A673 (cell line): ENCODE results near the gene COL1A1. TPM values are rescaled to one million over a fixed set of nuclear protein-coding genes. Genes with fewer than 3 reads are reported as not detected.

ENCODE experiments used
- BruUV-seq: library from RNA; stranded (reverse); fragments of 400-500 nt; replicated peaks from 2 replicates; lab custom pipeline; 2021; lab: Mats Ljungman, UMichigan
- CTCF ChIA-PET: fragments of 300-600 bp; sonication (Branson Sonifier 250); formaldehyde crosslinking; loops from one replicate; lab custom pipeline; 2022; ENCODE audit warnings: antibody characterized with exemption; lab: Charles Lee
- POLR2A ChIA-PET: fragments of 300-600 bp; sonication (Branson Sonifier 250); formaldehyde crosslinking; loops from one replicate; lab custom pipeline; 2022; ENCODE audit warnings: antibody characterized with exemption; ENCODE audit not compliant: low non-redundant PET; lab: Charles Lee
- DNase-seq: peaks from one replicate; pipeline ENCODE4 v3.0.0-alpha.2; 2015; ENCODE audit warnings: low spot score
- H3K27ac ChIP-seq: fragments of 200-600 bp; sonication (generic); 2 replicates; pipeline ENCODE4 v1.5.1; 2016; ENCODE audit warnings: mixed run types, low read depth, mild to moderate bottlenecking, mixed read lengths, antibody characterized with exemption, low read length; ENCODE audit not compliant: poor library complexity, severe bottlenecking
- H3K27me3 ChIP-seq: fragments of 200-600 bp; sonication (generic); replicated peaks from 2 replicates; pipeline ENCODE4 v1.6.1; 2017; ENCODE audit warnings: mixed run types, low read depth, mild to moderate bottlenecking, mixed read lengths, antibody characterized with exemption, low read length; ENCODE audit not compliant: insufficient read depth, poor library complexity
- H3K36me3 ChIP-seq: fragments of 200-600 bp; sonication (generic); 2 replicates; pipeline ENCODE4 v1.6.1; 2016; ENCODE audit warnings: mixed run types, mild to moderate bottlenecking, mixed read lengths, antibody characterized with exemption, low read length; ENCODE audit not compliant: insufficient read depth, poor library complexity, severe bottlenecking
- H3K4me1 ChIP-seq: fragments of 200-600 bp; sonication (generic); 2 replicates; pipeline ENCODE4 v1.6.1; 2017; ENCODE audit warnings: mixed run types, mild to moderate bottlenecking, mixed read lengths, antibody characterized with exemption, low read length; ENCODE audit not compliant: insufficient read depth, poor library complexity, severe bottlenecking
- H3K4me3 ChIP-seq: fragments of 200-600 bp; sonication (generic); 2 replicates; pipeline ENCODE4 v1.5.1; 2016; ENCODE audit warnings: low read depth, mixed run types, mild to moderate bottlenecking, mixed read lengths, low read length; ENCODE audit not compliant: poor library complexity, severe bottlenecking
- H3K9me3 ChIP-seq: fragments of 200-600 bp; sonication (generic); 2 replicates; pipeline ENCODE4 v1.6.1; 2016; ENCODE audit warnings: mixed run types, low read depth, mild to moderate bottlenecking, mixed read lengths, antibody characterized with exemption, low read length; ENCODE audit not compliant: poor library complexity, severe bottlenecking
- EZH2 ChIP-seq: fragments of 200-600 bp; sonication (generic); IDR thresholded peaks from 2 replicates; pipeline ENCODE4 v1.6.1; 2017; ENCODE audit warnings: borderline replicate concordance, low read depth, mild to moderate bottlenecking, mixed read lengths, antibody characterized with exemption, low read length; ENCODE audit not compliant: poor library complexity, severe bottlenecking
- intact Hi-C: fragments of 100-400 bp; cut with micrococcal nuclease; formaldehyde crosslinking; loops from one replicate; pipeline ENCODE4 v1.10.0; 2022; ENCODE audit not compliant: unreplicated experiment
- total RNA-seq: library from RNA; stranded (reverse); gene quantifications from 2 replicates; pipeline ENCODE4 v1.2.3, GENCODE V29; 2021
- TF ChIP-seq, protein P1 (sequence below): fragments of 300-800, 200-600 bp; sonication (generic); conservative IDR thresholded peaks from 2 replicates; pipeline ENCODE4 v1.5.1; 2017; ENCODE audit warnings: low read depth, mild to moderate bottlenecking, antibody characterized with exemption, low read length, moderate library complexity, mixed read lengths

Gene COL1A1
- total RNA-seq, 1 experiment from 2014 or later, result 24.6 TPM

DNA sequence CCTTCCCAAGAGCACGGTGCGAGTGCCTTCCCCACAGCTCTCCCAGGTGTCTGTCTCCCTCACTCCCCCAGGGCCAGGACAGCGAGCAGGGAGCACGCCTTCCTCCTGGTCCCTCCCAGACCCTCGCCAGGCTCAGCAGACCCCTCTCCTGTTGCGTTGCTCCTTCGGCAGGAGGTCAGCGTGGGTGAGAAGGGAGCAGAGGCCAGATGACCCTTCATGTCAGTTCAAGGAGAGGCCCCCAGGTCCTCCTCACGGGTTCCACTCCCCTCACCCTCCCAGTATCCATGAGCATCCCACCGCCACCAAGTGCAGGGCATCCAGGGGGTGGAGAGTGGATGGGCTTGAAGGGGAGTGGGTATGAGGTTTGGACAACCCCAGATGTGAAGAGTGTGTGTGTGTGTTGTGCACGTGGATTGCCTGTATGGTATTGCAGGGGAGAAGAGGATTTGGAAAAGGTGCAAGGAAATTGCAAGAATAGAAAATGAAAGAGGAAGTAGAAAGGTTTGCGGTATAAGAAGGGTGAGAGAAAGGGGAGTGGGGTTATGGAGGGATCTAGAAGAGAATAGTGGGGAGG lies 17.9 kb downstream of the COL1A1 start:
- Histone ChIP-seq H3K4me3 (no peak overlapping the region), H3K36me3 (no peaks in the 10 kb centered on the region), H3K9me3 (no peaks in the 10 kb centered on the region), H3K27me3 (no peaks in the 10 kb centered on the region), H3K4me1 (no peaks in the 10 kb centered on the region), H3K27ac (no peak overlapping the region)
- no peak for TF ChIP-seq EZH2
- TF ChIP-seq, protein P1, sequence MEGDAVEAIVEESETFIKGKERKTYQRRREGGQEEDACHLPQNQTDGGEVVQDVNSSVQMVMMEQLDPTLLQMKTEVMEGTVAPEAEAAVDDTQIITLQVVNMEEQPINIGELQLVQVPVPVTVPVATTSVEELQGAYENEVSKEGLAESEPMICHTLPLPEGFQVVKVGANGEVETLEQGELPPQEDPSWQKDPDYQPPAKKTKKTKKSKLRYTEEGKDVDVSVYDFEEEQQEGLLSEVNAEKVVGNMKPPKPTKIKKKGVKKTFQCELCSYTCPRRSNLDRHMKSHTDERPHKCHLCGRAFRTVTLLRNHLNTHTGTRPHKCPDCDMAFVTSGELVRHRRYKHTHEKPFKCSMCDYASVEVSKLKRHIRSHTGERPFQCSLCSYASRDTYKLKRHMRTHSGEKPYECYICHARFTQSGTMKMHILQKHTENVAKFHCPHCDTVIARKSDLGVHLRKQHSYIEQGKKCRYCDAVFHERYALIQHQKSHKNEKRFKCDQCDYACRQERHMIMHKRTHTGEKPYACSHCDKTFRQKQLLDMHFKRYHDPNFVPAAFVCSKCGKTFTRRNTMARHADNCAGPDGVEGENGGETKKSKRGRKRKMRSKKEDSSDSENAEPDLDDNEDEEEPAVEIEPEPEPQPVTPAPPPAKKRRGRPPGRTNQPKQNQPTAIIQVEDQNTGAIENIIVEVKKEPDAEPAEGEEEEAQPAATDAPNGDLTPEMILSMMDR, result no peak
- intact Hi-C loops, result no loop called here
- CTCF ChIA-PET, result no interaction called here
- no peak for DNase-seq
- BruUV-seq, result no TSS peak
- POLR2A ChIA-PET, result no interaction called here

- no TSS peak for BruUV-seq
- no peaks in the 10 kb centered on the region for H3K9me3 ChIP-seq
- intact Hi-C loops, result no loop called here
- TF ChIP-seq, protein P1, result no peak
- TF ChIP-seq EZH2, result no peak
- no peak overlapping the region for H3K27ac ChIP-seq
- H3K4me1 ChIP-seq, result peaks cover 3% of the 10 kb centered on the region
- H3K4me3 ChIP-seq, result no peak overlapping the region
- no peak for DNase-seq
- ChIA-PET CTCF (no interaction called here), POLR2A (no interaction called here)
- no peaks in the 10 kb centered on the region for H3K27me3 ChIP-seq
- no peaks in the 10 kb centered on the region for H3K36me3 ChIP-seq
These were observed 18.5 kb downstream of the COL1A1 start for GRCh38 chr17:50182783-50183420.

GRCh38 chr17:50181591-50182560 lies 19.6 kb downstream of the COL1A1 start:
- Histone ChIP-seq H3K36me3 (no peaks in the 10 kb centered on the region), H3K4me3 (no peak overlapping the region), H3K9me3 (no peaks in the 10 kb centered on the region), H3K4me1 (peaks cover 3% of the 10 kb centered on the region), H3K27me3 (no peaks in the 10 kb centered on the region), H3K27ac (no peak overlapping the region)
- POLR2A ChIA-PET, result interaction anchor here (0.6 kb wide), 1 partner anchor 36 kb away, joined by 3 read pairs; no protein-coding TSS in a partner anchor
- TF ChIP-seq, protein P1, result no peak
- no peak for TF ChIP-seq EZH2
- CTCF ChIA-PET, result interaction anchor here (0.7 kb wide), 1 partner anchor 12 kb away, joined by 3 read pairs; no protein-coding TSS in a partner anchor
- DNase-seq, result no peak
- intact Hi-C loops, result no loop called here
- BruUV-seq, result no TSS peak
